PC-9 (cell line): ENCODE results near the gene MACROD2. TPM values are rescaled to one million over a fixed set of nuclear protein-coding genes. Genes with fewer than 3 reads are reported as not detected.

Experiments used
- BruUV-seq: library from RNA; stranded (reverse); fragments of 400-500 nt; replicated peaks from 2 replicates; lab custom pipeline; 2021; lab: Mats Ljungman, UMichigan
- CTCF ChIA-PET: fragments of 300-600 bp; sonication (Branson Sonifier 250); formaldehyde crosslinking; loops from one replicate; lab custom pipeline; 2022; ENCODE audit warnings: antibody characterized with exemption; lab: Charles Lee
- POLR2A ChIA-PET: fragments of 300-600 bp; sonication (Branson Sonifier 250); formaldehyde crosslinking; loops from one replicate; lab custom pipeline; 2022; ENCODE audit warnings: antibody characterized with exemption; ENCODE audit not compliant: unreplicated experiment; lab: Charles Lee
- DNase-seq, 2 experiments: peaks; one replicate each; pipeline versions ENCODE4 v3.0.0 to v3.0.0-alpha.2; 2015 to 2022; ENCODE audit warnings: mixed read lengths in 1 of 2
- H2AFZ ChIP-seq: fragments of 200-600 bp; sonication (generic); 2 replicates; pipeline ENCODE4 v1.8.1; 2017; ENCODE audit warnings: antibody characterized with exemption
- H3F3A ChIP-seq: fragments of 200-600 bp; sonication (generic); 2 replicates; pipeline ENCODE4 v1.8.1; 2017; ENCODE audit warnings: antibody characterized with exemption, mild to moderate bottlenecking, low read depth; ENCODE audit not compliant: insufficient read depth
- H3K27ac ChIP-seq: fragments of 200-600 bp; sonication (generic); 2 replicates; pipeline ENCODE4 v1.6.1; 2016; ENCODE audit warnings: mixed run types
- H3K27me3 ChIP-seq: fragments of 200-600 bp; sonication (generic); 2 replicates; pipeline ENCODE4 v1.6.1; 2016; ENCODE audit warnings: low read depth, mixed run types; ENCODE audit not compliant: insufficient read depth
- H3K36me3 ChIP-seq: fragments of 200-600 bp; sonication (generic); 2 replicates; pipeline ENCODE4 v1.6.1; 2016; ENCODE audit warnings: low read depth, mixed run types
- H3K4me1 ChIP-seq: fragments of 200-600 bp; sonication (generic); replicated peaks from 2 replicates; pipeline ENCODE4 v1.6.1; 2016; ENCODE audit warnings: mixed run types; ENCODE audit not compliant: insufficient read depth
- H3K4me2 ChIP-seq: fragments of 200-600 bp; sonication (generic); 2 replicates; pipeline ENCODE4 v1.6.1; 2017; ENCODE audit warnings: mixed run types
- H3K4me3 ChIP-seq: fragments of 200-600 bp; sonication (generic); 2 replicates; pipeline ENCODE4 v1.6.1; 2016; ENCODE audit warnings: mixed run types
- H3K79me2 ChIP-seq: fragments of 200-600 bp; sonication (generic); 2 replicates; pipeline ENCODE4 v1.6.1; 2017; ENCODE audit warnings: low read depth, mixed run types
- H3K9me2 ChIP-seq: fragments of 200-600 bp; sonication (generic); 2 replicates; pipeline ENCODE4 v1.8.1; 2017; ENCODE audit warnings: mild to moderate bottlenecking; ENCODE audit not compliant: insufficient read depth
- H3K9me3 ChIP-seq: fragments of 200-600 bp; sonication (generic); 2 replicates; pipeline ENCODE4 v1.8.1; 2016; ENCODE audit warnings: low read depth; ENCODE audit not compliant: insufficient read depth
- H4K20me1 ChIP-seq: fragments of 200-600 bp; sonication (generic); 2 replicates; pipeline ENCODE4 v1.8.1; 2017; ENCODE audit not compliant: insufficient read depth
- CTCF ChIP-seq: fragments of 200-600 bp; sonication (generic); conservative IDR thresholded peaks from 2 replicates; pipeline ENCODE4 v1.6.1; 2017; ENCODE audit warnings: mixed run types, antibody characterized with exemption, mild to moderate bottlenecking, moderate library complexity
- EZH2 ChIP-seq: fragments of 200-600 bp; sonication (generic); IDR thresholded peaks from 2 replicates; pipeline ENCODE4 v1.8.0; 2017; ENCODE audit warnings: antibody characterized with exemption, low read depth
- intact Hi-C: fragments of 100-400 bp; cut with micrococcal nuclease; formaldehyde crosslinking; loops from one replicate; pipeline ENCODE4 v1.10.0; 2022; ENCODE audit not compliant: unreplicated experiment
- total RNA-seq: library from RNA; stranded (reverse); gene quantifications from 2 replicates; pipeline ENCODE4 v1.2.3, GENCODE V29; 2021

Gene MACROD2
- total RNA-seq, 1 experiment from 2014 or later, result 11.4 TPM

- TF ChIP-seq EZH2 (no peak), CTCF (no peak)
- intact Hi-C loops, result no loop called here
- Histone ChIP-seq H3K79me2 (no peaks in the 10 kb centered on the region), H3K4me2 (no peak overlapping the region), H3K4me3 (no peak overlapping the region), H3K36me3 (no peaks in the 10 kb centered on the region), H3K27me3 (no peaks in the 10 kb centered on the region), H3K4me1 (no peaks in the 10 kb centered on the region), H4K20me1 (no peaks in the 10 kb centered on the region), H3F3A (no peaks in the 10 kb centered on the region), H2AFZ (no peak overlapping the region), H3K9me3 (no peaks in the 10 kb centered on the region), H3K27ac (no peak overlapping the region), H3K9me2 (no peaks in the 10 kb centered on the region)
- DNase-seq, result no peak
- POLR2A ChIA-PET, result no interaction called here
- BruUV-seq, result no TSS peak
- CTCF ChIA-PET, result no interaction called here
Observed at GRCh38 chr20:15032352-15032622, 1037.0 kb downstream of the MACROD2 start.

- no peaks in the 10 kb centered on the region for H3K79me2 ChIP-seq
- H3K4me3 ChIP-seq, result no peak overlapping the region
- no peak overlapping the region for H3K4me2 ChIP-seq
- no TSS peak for BruUV-seq
- intact Hi-C loops, result no loop called here
- H3K36me3 ChIP-seq, result no peaks in the 10 kb centered on the region
- H3K4me1 ChIP-seq, result peaks cover 1% of the 10 kb centered on the region
- no peaks in the 10 kb centered on the region for H3K27me3 ChIP-seq
- no peak for DNase-seq
- H3K9me2 ChIP-seq, result no peaks in the 10 kb centered on the region
- H3K27ac ChIP-seq, result no peak overlapping the region
- CTCF ChIA-PET, result no interaction called here
- TF ChIP-seq EZH2, result no peak
- TF ChIP-seq CTCF, result no peak
- H3K9me3 ChIP-seq, result no peaks in the 10 kb centered on the region
- H2AFZ ChIP-seq, result no peak overlapping the region
- no peaks in the 10 kb centered on the region for H4K20me1 ChIP-seq
- no peaks in the 10 kb centered on the region for H3F3A ChIP-seq
- POLR2A ChIA-PET, result no interaction called here
Observed at GRCh38 chr20:15033269-15033668, 1038.0 kb downstream of the MACROD2 start.

- no peak overlapping the region for H3K27ac ChIP-seq
- no peaks in the 10 kb centered on the region for H3K9me3 ChIP-seq
- ChIA-PET POLR2A (no interaction called here), CTCF (no interaction called here)
- no peak for DNase-seq
- intact Hi-C loops, result no loop called here
- no peaks in the 10 kb centered on the region for H3F3A ChIP-seq
- H3K36me3 ChIP-seq, result no peaks in the 10 kb centered on the region
- H3K79me2 ChIP-seq, result no peaks in the 10 kb centered on the region
- H3K9me2 ChIP-seq, result no peaks in the 10 kb centered on the region
- no peak overlapping the region for H2AFZ ChIP-seq
- no peak for TF ChIP-seq CTCF
- no peak for TF ChIP-seq EZH2
- peaks cover 8% of the 10 kb centered on the region for H3K4me1 ChIP-seq
- BruUV-seq, result no TSS peak
- H3K4me2 ChIP-seq, result no peak overlapping the region
- no peaks in the 10 kb centered on the region for H3K27me3 ChIP-seq
- no peak overlapping the region for H3K4me3 ChIP-seq
- H4K20me1 ChIP-seq, result no peaks in the 10 kb centered on the region
Observed at GRCh38 chr20:15033891-15034290, 1038.6 kb downstream of the MACROD2 start.
